HG03439 (cell line): ENCODE data around the gene DHRSX.

Experiments
- ATAC-seq: cut with Tn5 transposase; IDR thresholded peaks from one replicate; pipeline ENCODE4 v1.9.1; 2021; ENCODE audit warnings: mild to moderate bottlenecking, moderate library complexity; ENCODE audit not compliant: unreplicated experiment

DHRSX gene

GRCh38 chrX:2176733-2177132 is 324.0 kb downstream of the DHRSX start:
- no peak for ATAC-seq

GRCh38 chrX:2176274-2176673 is 324.5 kb downstream of the DHRSX start:
- ATAC-seq, result no peak

- no peak for ATAC-seq
Observed at GRCh38 chrX:2172359-2172758, 328.4 kb downstream of the DHRSX start.
